SK-N-SH treated with all-trans-retinoic acid at 6 μM for 48 hours (cell line): ENCODE data around the gene ZDHHC11B.
"Not testable (repeated sequence)": the region's sequence is repeated elsewhere in the genome, so short reads cannot be mapped to it uniquely, and the experiment has no call there.

Experiments
- ATAC-seq: fragments of 200-7000 bp; cut with Tn5 transposase; 3 replicates; pipeline ENCODE4 v1.9.1; 2020; ENCODE audit warnings: mild to moderate bottlenecking, moderate library complexity
- ARNTL ChIP-seq: fragments of 450-650 bp; formaldehyde crosslinking; IDR thresholded peaks from 2 replicates; pipeline ENCODE4 v1.5.0; 2020; ENCODE audit warnings: low read depth, mild to moderate bottlenecking, moderate library complexity, borderline replicate concordance
- BACH2 ChIP-seq: fragments of 250-450 bp; sonication (Bioruptor Pico); IDR thresholded peaks from 2 replicates; pipeline ENCODE4 v1.9.0; 2021; ENCODE audit warnings: mild to moderate bottlenecking, borderline replicate concordance
- CSDC2 ChIP-seq: fragments of 250-450 bp; sonication (Bioruptor Pico); IDR thresholded peaks from 2 replicates; pipeline ENCODE4 v1.5.0; 2020; ENCODE audit warnings: mild to moderate bottlenecking, moderate library complexity
- CSRNP3 ChIP-seq: fragments of 250-450 bp; sonication (Bioruptor Pico); IDR thresholded peaks from 2 replicates; pipeline ENCODE4 v1.5.1; 2021; ENCODE audit warnings: mild to moderate bottlenecking, moderate library complexity
- ESRRG ChIP-seq: fragments of 250-450 bp; sonication (Bioruptor Pico); IDR thresholded peaks from 2 replicates; pipeline ENCODE4 v1.6.1; 2021; ENCODE audit warnings: mild to moderate bottlenecking
- GLIS3 ChIP-seq: fragments of 250-450 bp; sonication (Bioruptor Pico); IDR thresholded peaks from 2 replicates; pipeline ENCODE4 v1.5.0; 2020; ENCODE audit warnings: mild to moderate bottlenecking, moderate library complexity
- ISL1 ChIP-seq: fragments of 250-450 bp; sonication (Bioruptor Pico); IDR thresholded peaks from 2 replicates; pipeline ENCODE4 v2.1.2; 2022; ENCODE audit warnings: mild to moderate bottlenecking, moderate library complexity
- OSR1 ChIP-seq: fragments of 250-450 bp; sonication (Bioruptor Pico); IDR thresholded peaks from 2 replicates; pipeline ENCODE4 v1.8.0; 2022; ENCODE audit warnings: moderate library complexity, mild to moderate bottlenecking, inconsistent platforms
- PATZ1 ChIP-seq: fragments of 250-450 bp; sonication (Bioruptor Pico); IDR thresholded peaks from 2 replicates; pipeline ENCODE4 v1.8.0; 2020; ENCODE audit warnings: mild to moderate bottlenecking, moderate library complexity, borderline replicate concordance
- PPARA ChIP-seq: fragments of 250-450 bp; sonication (Bioruptor Pico); IDR thresholded peaks from 2 replicates; pipeline ENCODE4 v1.5.0; 2020; ENCODE audit warnings: mild to moderate bottlenecking, borderline replicate concordance
- RARB ChIP-seq: fragments of 250-450 bp; sonication (Bioruptor Pico); IDR thresholded peaks from 2 replicates; pipeline ENCODE4 v1.8.0; 2021; ENCODE audit warnings: mild to moderate bottlenecking, moderate library complexity
- TOX ChIP-seq: fragments of 250-450 bp; sonication (Bioruptor Pico); IDR thresholded peaks from 2 replicates; pipeline ENCODE4 v1.8.0; 2021; ENCODE audit warnings: mild to moderate bottlenecking, moderate library complexity, borderline replicate concordance
- ZFP3 ChIP-seq: fragments of 250-450 bp; sonication (Bioruptor Pico); IDR thresholded peaks from 2 replicates; pipeline ENCODE4 v1.5.0; 2020; ENCODE audit warnings: mild to moderate bottlenecking, moderate library complexity
- ZFP30 ChIP-seq: fragments of 450-650 bp; formaldehyde crosslinking; IDR thresholded peaks from 2 replicates; pipeline ENCODE4 v1.5.0; 2022; ENCODE audit warnings: mild to moderate bottlenecking, moderate library complexity
- ZNF565 ChIP-seq: fragments of 450-650 bp; formaldehyde crosslinking; conservative IDR thresholded peaks from 2 replicates; pipeline ENCODE4 v1.5.0; 2020; ENCODE audit warnings: low read depth, mild to moderate bottlenecking, moderate library complexity
- ZNF70 ChIP-seq: fragments of 450-650 bp; formaldehyde crosslinking; IDR thresholded peaks from 2 replicates; pipeline ENCODE4 v1.5.0; 2020; ENCODE audit warnings: mild to moderate bottlenecking, moderate library complexity
- TF ChIP-seq, protein P1 (sequence below): fragments of 250-450 bp; sonication (Bioruptor Pico); IDR thresholded peaks from 2 replicates; pipeline ENCODE4 v1.5.1; 2020; ENCODE audit warnings: low read depth, mild to moderate bottlenecking, moderate library complexity

ZDHHC11B gene, protein sequence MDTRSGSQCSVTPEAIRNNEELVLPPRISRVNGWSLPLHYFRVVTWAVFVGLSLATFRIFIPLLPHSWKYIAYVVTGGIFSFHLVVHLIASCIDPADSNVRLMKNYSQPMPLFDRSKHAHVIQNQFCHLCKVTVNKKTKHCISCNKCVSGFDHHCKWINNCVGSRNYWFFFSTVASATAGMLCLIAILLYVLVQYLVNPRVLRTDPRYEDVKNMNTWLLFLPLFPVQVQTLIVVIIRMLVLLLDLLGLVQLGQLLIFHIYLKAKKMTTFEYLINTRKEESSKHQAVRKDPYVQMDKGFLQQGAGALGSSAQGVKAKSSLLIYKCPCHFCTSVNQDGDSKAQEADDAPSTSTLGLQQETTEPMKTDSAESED

GRCh38 chr5:784428-785177, at the start of gene ZDHHC11B:
TSS of gene ZDHHC11B (minus strand) at chr5:784729. CDS start at chr5:766919, 17,810 bp downstream.
- peak; percentile 70 for ATAC-seq

GRCh38 chr5:834013-834412, 49.5 kb upstream of the ZDHHC11B start:
- ATAC-seq: not testable (repeated sequence)

DNA sequence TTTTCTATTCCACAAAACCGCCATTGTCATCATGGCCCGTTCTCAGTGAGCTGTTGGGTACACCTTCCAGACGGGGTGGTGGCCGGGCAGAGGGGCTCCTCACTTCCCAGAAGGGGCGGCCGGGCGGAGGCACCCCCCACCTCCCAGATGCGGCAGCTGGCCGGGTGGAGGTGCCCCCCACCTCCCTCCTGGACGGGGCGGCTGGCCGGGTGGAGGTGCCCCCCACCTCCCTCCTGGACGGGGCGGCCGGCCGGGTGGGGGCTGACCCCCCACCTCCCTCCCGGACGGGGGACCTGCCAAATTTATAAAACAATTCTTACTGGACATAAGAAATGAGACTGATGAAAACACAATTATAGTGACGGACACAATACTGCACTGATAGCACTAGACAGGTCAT, 43.7 kb upstream of the ZDHHC11B start:
- ATAC-seq: not testable (repeated sequence)

DNA sequence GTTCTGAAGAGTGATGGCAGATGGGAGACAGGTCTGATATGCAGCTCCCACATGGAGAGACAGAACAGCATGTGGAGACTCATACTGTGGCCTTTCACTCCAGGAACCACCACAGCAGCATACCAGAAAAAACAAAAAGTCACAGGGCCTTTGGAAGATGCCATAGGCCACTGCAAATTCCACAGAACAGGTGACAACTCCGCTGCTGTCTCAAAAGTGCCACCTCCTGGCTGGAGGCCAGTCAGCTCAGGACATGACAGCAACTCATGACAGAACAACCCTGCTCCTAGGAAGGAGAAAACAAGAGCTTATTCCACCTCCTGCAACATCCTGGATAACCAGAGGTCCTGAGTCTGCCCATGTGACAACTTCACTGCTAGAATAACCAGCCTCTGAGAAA, 41.0 kb upstream of the ZDHHC11B start:
- ATAC-seq: not testable (repeated sequence)

DNA sequence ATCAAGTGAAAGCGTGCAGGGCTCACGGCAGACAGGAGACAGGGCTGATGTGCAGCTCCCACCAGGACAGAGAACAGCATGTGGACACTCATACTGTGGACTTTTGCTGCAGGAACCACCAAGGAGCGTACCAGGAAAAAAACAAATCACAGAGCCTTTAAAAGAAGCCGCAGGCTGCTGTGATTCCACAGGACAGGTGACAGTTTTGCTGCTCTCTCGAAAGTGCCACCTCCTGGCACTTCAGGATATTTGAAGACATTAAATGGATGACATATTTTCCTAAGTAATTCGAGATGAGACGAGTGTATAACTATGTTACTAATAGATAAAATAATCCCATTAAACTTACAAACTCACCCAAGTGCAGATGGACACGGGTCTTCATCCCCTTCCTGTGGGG, 37.0 kb upstream of the ZDHHC11B start:
- no peak for ATAC-seq

GRCh38 chr5:820245-820644, 35.7 kb upstream of the ZDHHC11B start:
- ATAC-seq: no peak
- TF ChIP-seq BACH2 (CRISPR knock-in tag): no peak
- no peak for TF ChIP-seq ZFP30 (CRISPR knock-in tag)
- TF ChIP-seq PPARA (CRISPR knock-in tag): no peak
- TF ChIP-seq ZNF70 (CRISPR knock-in tag): no peak
- TF ChIP-seq ESRRG (CRISPR knock-in tag): no peak
- no peak for TF ChIP-seq ZFP3 (CRISPR knock-in tag)
- no peak for TF ChIP-seq ARNTL (CRISPR knock-in tag)
- TF ChIP-seq RARB (CRISPR knock-in tag): no peak
- TF ChIP-seq GLIS3 (CRISPR knock-in tag): no peak
- no peak for TF ChIP-seq CSRNP3 (CRISPR knock-in tag)
- TF ChIP-seq PATZ1: no peak
- TF ChIP-seq OSR1: no peak
- no peak for TF ChIP-seq ISL1 (CRISPR knock-in tag)
- TF ChIP-seq TOX (CRISPR knock-in tag): no peak
- no peak for TF ChIP-seq ZNF565
- no peak for TF ChIP-seq CSDC2

More for the DNA sequence above, 37.0 kb upstream of the ZDHHC11B start:
- TF ChIP-seq, protein P1, sequence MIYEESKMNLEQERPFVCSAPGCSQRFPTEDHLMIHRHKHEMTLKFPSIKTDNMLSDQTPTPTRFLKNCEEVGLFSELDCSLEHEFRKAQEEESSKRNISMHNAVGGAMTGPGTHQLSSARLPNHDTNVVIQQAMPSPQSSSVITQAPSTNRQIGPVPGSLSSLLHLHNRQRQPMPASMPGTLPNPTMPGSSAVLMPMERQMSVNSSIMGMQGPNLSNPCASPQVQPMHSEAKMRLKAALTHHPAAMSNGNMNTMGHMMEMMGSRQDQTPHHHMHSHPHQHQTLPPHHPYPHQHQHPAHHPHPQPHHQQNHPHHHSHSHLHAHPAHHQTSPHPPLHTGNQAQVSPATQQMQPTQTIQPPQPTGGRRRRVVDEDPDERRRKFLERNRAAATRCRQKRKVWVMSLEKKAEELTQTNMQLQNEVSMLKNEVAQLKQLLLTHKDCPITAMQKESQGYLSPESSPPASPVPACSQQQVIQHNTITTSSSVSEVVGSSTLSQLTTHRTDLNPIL: no peak
- TF ChIP-seq ZNF565 (no peak), ZFP3 (CRISPR knock-in tag) (no peak), PATZ1 (no peak), CSRNP3 (CRISPR knock-in tag) (no peak), ZFP30 (CRISPR knock-in tag) (no peak)
